GM13977 (cell line): ENCODE measurements around the gene CYP2A6.
"Not testable (repeated sequence)": the region's sequence is repeated elsewhere in the genome, so short reads cannot be mapped to it uniquely, and the experiment has no call there.

Experiments used
- DNase-seq: peaks from one replicate; pipeline ENCODE4 v3.0.0; 2012; ENCODE audit warnings: low spot score
- in situ Hi-C: fragments of 300-500 bp; cut with MboI; formaldehyde crosslinking; loops from one replicate; pipeline ENCODE4 v1.12.0; 2022; ENCODE audit warnings: low sequenced_read_pairs, low pct_unique_long_range_greater_than_20kb, mixed read lengths, inconsistent platforms; ENCODE audit not compliant: unreplicated experiment
- TF ChIP-seq, protein P1 (sequence below): IDR thresholded peaks from 2 replicates; pipeline ENCODE4 v1.5.1; 2012; ENCODE audit warnings: mild to moderate bottlenecking, control low read depth; ENCODE audit not compliant: insufficient read depth; ENCODE audit errors: extremely low read depth, missing control alignments

The CYP2A6 gene, protein sequence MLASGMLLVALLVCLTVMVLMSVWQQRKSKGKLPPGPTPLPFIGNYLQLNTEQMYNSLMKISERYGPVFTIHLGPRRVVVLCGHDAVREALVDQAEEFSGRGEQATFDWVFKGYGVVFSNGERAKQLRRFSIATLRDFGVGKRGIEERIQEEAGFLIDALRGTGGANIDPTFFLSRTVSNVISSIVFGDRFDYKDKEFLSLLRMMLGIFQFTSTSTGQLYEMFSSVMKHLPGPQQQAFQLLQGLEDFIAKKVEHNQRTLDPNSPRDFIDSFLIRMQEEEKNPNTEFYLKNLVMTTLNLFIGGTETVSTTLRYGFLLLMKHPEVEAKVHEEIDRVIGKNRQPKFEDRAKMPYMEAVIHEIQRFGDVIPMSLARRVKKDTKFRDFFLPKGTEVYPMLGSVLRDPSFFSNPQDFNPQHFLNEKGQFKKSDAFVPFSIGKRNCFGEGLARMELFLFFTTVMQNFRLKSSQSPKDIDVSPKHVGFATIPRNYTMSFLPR

DNA sequence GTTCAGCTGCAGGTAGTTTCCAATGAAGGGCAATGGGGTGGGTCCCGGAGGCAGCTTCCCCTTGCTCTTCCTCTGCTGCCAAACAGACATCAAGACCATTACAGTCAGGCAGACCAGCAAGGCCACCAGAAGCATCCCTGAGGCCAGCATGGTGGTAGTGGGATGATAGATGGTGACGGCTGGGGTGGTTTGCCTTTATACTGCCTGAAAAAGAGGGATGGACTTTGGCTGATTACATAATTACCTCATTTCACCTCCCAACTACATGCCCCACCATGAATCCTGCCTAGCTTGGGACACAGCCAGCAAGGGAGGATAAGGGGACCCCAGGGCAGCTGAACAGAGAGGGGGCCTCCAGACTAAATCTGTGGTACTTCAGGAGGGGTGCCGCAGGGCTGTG is at the start of gene CYP2A6:
CYP2A6 (minus strand) TSS at position 171 of the 400 bp plus-strand sequence; CDS start at position 150, 21 bp downstream.
- DNase-seq, in situ Hi-C loops: not testable (repeated sequence)

DNA sequence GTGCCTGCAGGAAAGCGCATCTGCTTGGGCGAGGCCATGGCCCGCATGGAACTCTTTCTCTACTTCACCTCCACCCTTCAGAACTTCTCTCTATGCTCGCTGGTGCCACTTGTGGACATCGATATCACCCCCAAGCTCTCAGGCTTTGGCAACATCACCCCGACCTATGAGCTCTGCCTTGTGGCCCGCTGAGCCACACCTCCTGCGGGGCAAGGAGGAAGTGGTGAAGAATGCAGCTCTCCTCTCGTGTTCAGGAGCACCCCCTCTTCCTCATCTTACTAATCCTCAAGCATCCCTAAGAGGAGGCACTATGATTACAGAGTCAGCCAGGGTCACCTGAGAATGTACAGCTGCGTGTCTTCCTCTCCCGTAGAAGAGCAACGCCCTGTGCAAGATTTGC is 49.7 kb upstream of the CYP2A6 start:
- in situ Hi-C loops = not testable (repeated sequence)

DNA sequence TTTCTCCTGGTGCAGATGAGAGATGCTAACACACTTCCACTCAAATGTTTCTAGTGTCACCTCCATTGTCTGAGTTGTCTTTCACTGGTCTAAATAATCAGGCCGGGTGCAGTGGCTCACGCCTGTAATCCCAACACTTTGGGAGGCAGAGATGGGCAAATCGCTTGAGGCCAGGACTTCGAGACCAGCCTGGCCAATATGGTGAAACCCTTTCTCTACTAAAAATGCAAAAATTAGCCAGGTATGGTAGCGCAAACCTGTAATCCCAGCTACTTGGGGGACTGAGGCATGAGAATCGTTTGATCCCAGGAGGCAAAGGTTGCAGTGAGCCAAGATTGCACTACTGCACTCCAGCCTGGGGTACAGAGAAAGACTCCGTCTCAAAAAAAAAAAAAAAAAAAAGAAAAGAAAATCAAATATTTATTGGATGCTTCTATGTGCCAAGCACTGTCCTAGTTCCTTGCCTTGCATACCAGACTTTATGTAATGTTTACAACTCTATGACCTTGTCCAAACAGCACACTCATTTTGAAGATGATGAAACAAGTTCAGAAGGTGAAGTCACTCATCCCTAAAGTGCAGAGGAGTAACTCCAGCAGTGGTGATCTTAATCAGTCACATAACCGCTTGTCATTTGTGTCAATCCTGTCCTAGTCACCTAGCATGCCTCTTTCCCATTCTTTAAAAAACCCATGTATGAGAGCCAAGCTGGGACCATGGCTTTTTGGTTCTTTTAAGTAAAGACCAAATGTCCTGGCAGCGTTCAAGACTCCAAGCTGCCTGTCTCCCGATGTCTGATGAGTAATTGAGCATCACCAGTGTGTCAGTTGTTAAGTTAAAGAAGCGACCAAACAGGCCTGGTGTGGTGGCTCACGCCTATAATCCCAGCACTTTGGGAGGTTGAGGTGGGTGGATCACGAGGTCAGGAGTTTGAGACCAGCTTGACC is 46.9 kb upstream of the CYP2A6 start:
- in situ Hi-C loops, DNase-seq: not testable (repeated sequence)

More for the DNA sequence above, 49.7 kb upstream of the CYP2A6 start:
- not testable (repeated sequence) for DNase-seq

DNA sequence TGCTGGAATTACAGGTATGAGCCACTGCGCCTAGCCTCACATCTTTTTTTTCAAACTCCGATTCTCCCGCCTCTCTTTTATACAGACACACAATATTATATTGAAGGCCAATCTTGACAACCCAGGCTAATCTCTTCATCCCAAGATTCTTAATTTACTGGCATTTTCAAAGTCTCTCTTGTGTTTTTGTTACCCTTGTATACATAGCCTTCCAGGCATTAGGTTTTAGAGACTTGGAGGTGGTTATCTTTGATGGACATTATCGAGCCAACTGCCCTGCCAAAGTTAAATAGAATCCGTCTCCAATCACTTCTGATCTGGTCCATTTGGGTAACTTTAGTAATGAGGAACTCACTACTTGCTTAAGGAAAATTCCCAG is 46.2 kb upstream of the CYP2A6 start:
- no peak for DNase-seq

DNA sequence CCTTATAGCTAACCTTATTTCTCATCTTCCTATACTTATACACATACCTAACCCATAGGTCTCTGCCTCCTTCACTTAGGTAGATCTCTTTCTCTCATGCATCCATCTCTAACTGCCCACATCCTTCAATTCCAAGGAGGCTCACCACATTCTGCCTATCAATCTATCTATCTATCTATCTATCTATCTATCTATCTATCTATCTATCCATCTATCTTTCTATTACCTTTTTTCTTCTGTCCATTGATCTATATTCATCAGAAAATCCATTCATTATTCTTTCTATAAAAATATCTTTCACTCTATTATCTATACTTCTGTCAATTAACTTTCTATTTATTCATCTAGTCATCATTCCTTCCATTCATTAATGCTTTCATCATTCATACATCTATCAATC is 42.9 kb upstream of the CYP2A6 start:
- TF ChIP-seq, protein P1, sequence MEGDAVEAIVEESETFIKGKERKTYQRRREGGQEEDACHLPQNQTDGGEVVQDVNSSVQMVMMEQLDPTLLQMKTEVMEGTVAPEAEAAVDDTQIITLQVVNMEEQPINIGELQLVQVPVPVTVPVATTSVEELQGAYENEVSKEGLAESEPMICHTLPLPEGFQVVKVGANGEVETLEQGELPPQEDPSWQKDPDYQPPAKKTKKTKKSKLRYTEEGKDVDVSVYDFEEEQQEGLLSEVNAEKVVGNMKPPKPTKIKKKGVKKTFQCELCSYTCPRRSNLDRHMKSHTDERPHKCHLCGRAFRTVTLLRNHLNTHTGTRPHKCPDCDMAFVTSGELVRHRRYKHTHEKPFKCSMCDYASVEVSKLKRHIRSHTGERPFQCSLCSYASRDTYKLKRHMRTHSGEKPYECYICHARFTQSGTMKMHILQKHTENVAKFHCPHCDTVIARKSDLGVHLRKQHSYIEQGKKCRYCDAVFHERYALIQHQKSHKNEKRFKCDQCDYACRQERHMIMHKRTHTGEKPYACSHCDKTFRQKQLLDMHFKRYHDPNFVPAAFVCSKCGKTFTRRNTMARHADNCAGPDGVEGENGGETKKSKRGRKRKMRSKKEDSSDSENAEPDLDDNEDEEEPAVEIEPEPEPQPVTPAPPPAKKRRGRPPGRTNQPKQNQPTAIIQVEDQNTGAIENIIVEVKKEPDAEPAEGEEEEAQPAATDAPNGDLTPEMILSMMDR = no peak
- no peak for DNase-seq
- in situ Hi-C loops = no loop called here

More for the DNA sequence above, 46.2 kb upstream of the CYP2A6 start:
- TF ChIP-seq, protein P1 = no peak
- in situ Hi-C loops = no loop called here

DNA sequence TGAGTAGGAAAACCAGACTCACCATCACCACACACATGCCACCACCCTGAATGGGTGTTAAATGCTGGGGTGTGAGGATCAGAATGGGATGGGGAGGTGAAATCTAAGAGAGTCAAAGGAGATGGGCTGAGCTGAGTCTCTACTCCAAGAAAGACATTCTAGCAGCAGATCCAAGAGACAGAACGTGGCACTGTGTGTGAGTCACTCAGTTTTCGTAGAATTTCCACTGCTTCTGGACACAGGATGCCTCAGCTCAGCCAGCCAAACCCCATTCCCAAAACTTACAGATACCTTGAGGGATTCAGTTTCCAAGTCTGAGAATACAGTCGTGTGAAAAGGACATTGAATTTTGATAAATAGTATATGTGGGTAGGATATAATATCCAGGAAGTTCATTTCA is 39.1 kb upstream of the CYP2A6 start:
- DNase-seq = no peak
- TF ChIP-seq, protein P1 = no peak
- in situ Hi-C loops = no loop called here

DNA sequence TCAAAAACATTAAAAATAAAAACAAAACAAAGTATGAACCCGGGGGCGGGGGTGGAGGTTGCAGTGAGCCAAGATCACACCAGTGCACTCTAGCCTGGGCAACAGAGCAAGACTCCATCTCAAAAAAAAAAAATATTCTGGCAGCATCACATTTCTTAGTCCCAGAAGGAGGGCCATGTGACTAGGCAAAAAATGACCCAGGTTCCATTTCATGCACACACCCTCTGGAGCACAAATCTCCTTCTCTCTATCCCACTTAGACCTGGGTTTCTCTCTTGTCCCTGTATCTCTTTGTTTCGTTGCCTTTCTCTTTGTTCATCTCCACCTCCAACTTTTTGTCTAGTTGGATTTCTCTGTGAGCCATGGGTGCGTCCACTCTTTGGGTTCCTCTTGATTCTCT is 37.9 kb upstream of the CYP2A6 start:
- DNase-seq = no peak
- TF ChIP-seq, protein P1 = no peak
- in situ Hi-C loops = no loop called here

DNA sequence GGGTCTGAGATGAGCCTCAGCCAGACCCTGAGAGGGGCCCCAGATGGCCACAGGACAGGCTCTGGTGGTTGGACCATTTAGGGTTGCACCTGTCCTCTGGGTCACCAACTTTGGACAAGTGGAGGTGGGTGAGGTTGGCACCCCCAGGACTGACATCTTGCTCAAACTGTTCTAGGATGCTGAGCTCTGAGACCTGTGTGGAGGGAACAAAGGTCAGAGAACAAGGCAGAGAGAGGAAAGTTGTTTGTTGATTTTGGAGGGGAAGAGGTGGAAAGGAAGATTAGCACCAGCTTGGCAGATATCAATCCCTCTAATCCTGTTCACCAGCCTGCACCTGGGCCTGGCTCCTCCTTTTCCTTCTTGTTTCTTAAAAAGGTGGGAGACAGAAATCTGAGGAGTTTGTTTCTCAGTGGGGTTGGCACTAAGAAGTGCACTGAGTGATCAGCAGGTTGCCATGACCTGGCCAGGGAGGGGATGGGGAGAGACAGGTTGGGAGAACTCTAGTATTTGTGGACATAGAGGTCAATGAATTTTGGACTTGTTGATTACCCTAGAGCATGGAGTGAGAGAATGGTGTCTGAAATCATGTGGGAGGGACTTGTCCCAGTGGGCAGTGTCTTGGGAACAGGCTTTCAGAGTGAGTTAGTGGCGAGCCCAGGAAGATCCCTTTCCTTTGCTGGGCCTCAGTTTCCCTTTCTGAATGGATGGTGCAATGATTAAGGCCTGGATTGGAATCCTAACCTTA is 34.1 kb upstream of the CYP2A6 start:
- DNase-seq, in situ Hi-C loops: not testable (repeated sequence)

DNA sequence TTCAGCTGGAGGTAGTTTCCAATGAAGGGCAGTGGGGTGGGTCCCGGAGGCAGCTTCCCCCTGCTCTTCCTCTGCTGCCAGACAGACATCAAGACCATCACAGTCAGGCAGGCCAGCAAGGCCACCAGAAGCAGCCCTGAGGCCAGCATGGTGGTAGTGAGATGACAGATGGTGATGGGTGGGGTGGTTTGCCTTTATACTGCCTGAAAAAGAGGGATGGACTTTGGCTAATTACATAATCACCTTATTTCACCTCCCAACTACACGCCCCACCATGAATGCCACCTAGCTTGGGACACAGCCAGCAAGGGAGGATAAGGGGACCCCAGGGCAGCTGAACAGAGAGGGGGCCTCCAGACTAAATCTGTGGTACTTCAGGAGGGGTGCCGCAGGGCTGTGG is 31.8 kb upstream of the CYP2A6 start, which contains the start of gene CYP2A7:
CYP2A7 (minus strand) TSS at position 170 of the 400 bp plus-strand sequence; CDS start at position 149, 21 bp downstream.
- in situ Hi-C loops, DNase-seq: not testable (repeated sequence)

DNA sequence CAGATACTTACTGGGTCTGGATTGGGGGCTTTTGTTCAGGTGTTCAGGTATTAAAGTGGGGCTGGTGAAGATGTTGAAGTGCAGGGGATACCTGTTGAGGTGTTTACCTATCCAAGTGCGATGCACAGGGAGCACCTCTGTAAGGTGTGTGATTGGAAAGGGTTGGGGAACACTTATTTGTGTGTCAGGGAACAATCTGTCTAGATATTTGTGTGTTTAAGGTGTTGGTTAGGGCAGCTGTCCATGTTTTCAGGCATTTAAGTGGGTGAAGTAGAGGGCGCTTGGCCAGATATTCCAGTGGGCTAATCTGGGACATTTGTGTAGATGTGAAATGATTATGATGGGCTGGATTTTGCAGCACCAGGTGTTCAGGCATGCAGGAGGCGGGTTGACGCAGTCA is 29.1 kb upstream of the CYP2A6 start:
- DNase-seq, in situ Hi-C loops: not testable (repeated sequence)

DNA sequence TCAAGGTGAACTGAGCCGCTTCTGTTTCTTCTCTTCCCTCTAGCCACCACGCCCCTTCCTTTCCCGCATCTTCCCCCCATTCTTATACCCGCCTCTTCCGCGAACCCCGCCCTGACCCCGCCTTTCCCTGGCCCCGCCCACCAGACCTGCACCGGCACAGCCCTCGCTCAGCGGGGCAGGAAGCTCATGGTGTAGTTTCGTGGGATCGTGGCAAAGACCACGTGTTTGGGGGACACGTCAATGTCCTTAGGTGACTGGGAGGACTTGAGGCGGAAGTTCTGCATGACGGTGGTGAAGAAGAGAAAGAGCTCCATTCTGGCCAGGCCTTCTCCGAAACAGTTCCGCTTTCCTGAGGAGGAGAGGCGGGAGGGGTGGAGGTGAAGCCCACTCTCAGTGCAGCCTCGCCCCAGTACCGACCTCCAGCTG is 25.3 kb upstream of the CYP2A6 start:
- in situ Hi-C loops = not testable (repeated sequence)

DNA sequence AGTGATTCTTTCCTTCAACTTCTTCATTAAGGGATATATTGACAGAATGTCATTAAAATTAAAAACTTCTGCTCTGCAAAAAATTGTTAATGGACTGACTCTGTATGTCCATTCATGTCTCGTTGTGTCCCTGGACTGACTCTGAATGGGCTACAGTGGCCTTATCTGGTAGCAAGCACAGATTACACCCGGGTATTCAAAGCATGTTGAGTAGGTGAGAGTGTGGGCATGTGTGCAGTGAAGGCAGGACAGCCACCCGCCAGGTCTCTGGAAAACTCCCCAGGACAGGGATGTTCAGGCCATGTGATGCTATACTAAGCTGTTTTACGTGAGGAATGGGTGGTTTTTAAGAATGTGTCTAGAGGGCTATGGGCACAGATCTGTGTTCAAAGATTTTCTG is 24.6 kb upstream of the CYP2A6 start:
- in situ Hi-C loops, DNase-seq: not testable (repeated sequence)

More for the DNA sequence above, 25.3 kb upstream of the CYP2A6 start:
- peak; percentile 43 for DNase-seq
